Fibroblast of lung (primary cell): ENCODE results near the gene TGFBR3. TPM values are rescaled to one million over a fixed set of nuclear protein-coding genes. Genes with fewer than 3 reads are reported as not detected.

ENCODE experiments used
- DNase-seq, 2 donors: peaks; one replicate each; pipeline versions ENCODE4 v3.0.0 to v3.0.0-alpha.2; 2010; ENCODE audit warnings: low read depth in 2 of 2
- H2AFZ ChIP-seq: 2 replicates; pipeline ENCODE4 v1.5.1; 2012; ENCODE audit warnings: low read length, control low read depth, inconsistent platforms
- H3K27ac ChIP-seq: 2 replicates; pipeline ENCODE4 v1.5.1; 2011; ENCODE audit warnings: low read length, control low read depth; ENCODE audit not compliant: insufficient read depth
- H3K27me3 ChIP-seq: 2 replicates; pipeline ENCODE4 v1.5.1; 2011; ENCODE audit warnings: mild to moderate bottlenecking, low read length; ENCODE audit not compliant: control insufficient read depth, insufficient read depth
- H3K36me3 ChIP-seq: 2 replicates; pipeline ENCODE4 v1.5.1; 2011; ENCODE audit warnings: low read length; ENCODE audit not compliant: control insufficient read depth, insufficient read depth
- H3K4me1 ChIP-seq: 2 replicates; pipeline ENCODE4 v1.5.1; 2011; ENCODE audit warnings: low read length; ENCODE audit not compliant: control insufficient read depth, insufficient read depth; ENCODE audit errors: extremely low read depth
- H3K4me2 ChIP-seq: 2 replicates; pipeline ENCODE4 v1.5.1; 2011; ENCODE audit warnings: low read length, control low read depth; ENCODE audit not compliant: insufficient read depth; ENCODE audit errors: extremely low read depth
- H3K4me3 ChIP-seq, 4 experiments: fragments of 200-600 bp in 1 of 4; sonication (generic) in 1 of 4; replicated peaks in 1 of 4; 2 replicates each; pipeline ENCODE4 v1.5.1; 2011 to 2016; ENCODE audit warnings: low read length in 4 of 4, low read depth in 3 of 4, mild to moderate bottlenecking in 3 of 4, control low read depth in 2 of 4, inconsistent platforms in 1 of 4, mixed read lengths in 1 of 4; ENCODE audit not compliant: insufficient read depth in 1 of 4; ENCODE audit errors: control extremely low read depth in 1 of 4
- H3K79me2 ChIP-seq: 2 replicates; pipeline ENCODE4 v1.5.1; 2012; ENCODE audit warnings: mild to moderate bottlenecking, low read length, inconsistent platforms; ENCODE audit not compliant: control insufficient read depth, insufficient read depth
- H3K9ac ChIP-seq: 2 replicates; pipeline ENCODE4 v1.5.1; 2011; ENCODE audit warnings: mild to moderate bottlenecking, low read length, control low read depth; ENCODE audit not compliant: insufficient read depth
- H3K9me3 ChIP-seq: 2 replicates; pipeline ENCODE4 v1.5.1; 2012; ENCODE audit warnings: low read depth, low read length; ENCODE audit not compliant: control insufficient read depth, insufficient read depth
- H4K20me1 ChIP-seq: 2 replicates; pipeline ENCODE4 v1.5.1; 2011; ENCODE audit warnings: low read length; ENCODE audit not compliant: control insufficient read depth, insufficient read depth; ENCODE audit errors: extremely low read depth
- CTCF ChIP-seq, 2 donors: IDR thresholded peaks in 1 of 2; conservative IDR thresholded peaks in 1 of 2; 1 replicate in 1 of 2; 2 replicates in 1 of 2; pipeline ENCODE4 v1.5.1; 2011 to 2012; ENCODE audit warnings: low read length in 2 of 2, control low read depth in 1 of 2, inconsistent platforms in 1 of 2, low read depth in 1 of 2, mild to moderate bottlenecking in 1 of 2
- EZH2 ChIP-seq: IDR thresholded peaks from 2 replicates; pipeline ENCODE4 v1.5.1; 2012; ENCODE audit warnings: low read length, control low read depth, mild to moderate bottlenecking; ENCODE audit errors: missing control alignments
- polyA plus RNA-seq, 2 donors: library from polyadenylated mRNA; depleted of rRNA in 1 of 2; stranded (reverse) in 1 of 2; unstranded in 1 of 2; fragments of >200 nt; gene quantifications; 2 replicates each; pipeline ENCODE4 v1.2.1, GENCODE V29; 2011 to 2012; ENCODE audit warnings: missing spikeins in 1 of 2
- total RNA-seq: library from RNA; depleted of rRNA; stranded (reverse); fragments of >200 nt; gene quantifications from 2 replicates; pipeline ENCODE4 v1.2.1, GENCODE V29; 2014

The TGFBR3 gene
- total and polyA plus RNA-seq, 2 donors (not counting 1 experiment from before 2014, with no cell fraction given), result 68.3 to 98.1 TPM

GRCh38 chr1:91765880-91766443 is 120.0 kb downstream of the TGFBR3 start:
- Histone ChIP-seq H3K4me2 (no peak overlapping the region), H3K9ac (no peak overlapping the region), H3K36me3 (peaks cover 2% of the 10 kb centered on the region), H3K27ac (no peak overlapping the region), H3K4me1 (peaks cover 7% of the 10 kb centered on the region), H4K20me1 (no peaks in the 10 kb centered on the region), H3K79me2 (no peaks in the 10 kb centered on the region), H3K4me3 (no peak overlapping the region), H3K9me3 (no peaks in the 10 kb centered on the region), H3K27me3 (no peaks in the 10 kb centered on the region), H2AFZ (no peak overlapping the region)
- no peak for DNase-seq
- TF ChIP-seq EZH2, result no peak
- no peak for TF ChIP-seq CTCF (conservative IDR thresholded peaks at IDR 0.05 in 1 of 2, IDR thresholded peaks at IDR 0.05 in 1 of 2; ENCODE audit: low read depth in 1 of 2, low read length in 2 of 2)

GRCh38 chr1:91765293-91765692 is 120.7 kb downstream of the TGFBR3 start:
- H3K4me2 ChIP-seq, result no peak overlapping the region
- TF ChIP-seq CTCF (conservative IDR thresholded peaks at IDR 0.05 in 1 of 2, IDR thresholded peaks at IDR 0.05 in 1 of 2; ENCODE audit: low read depth in 1 of 2, low read length in 2 of 2) (no peak), EZH2 (no peak)
- no peak overlapping the region for H3K4me3 ChIP-seq
- H3K36me3 ChIP-seq, result peaks cover 2% of the 10 kb centered on the region
- no peak for DNase-seq
- no peaks in the 10 kb centered on the region for H3K27me3 ChIP-seq
- no peaks in the 10 kb centered on the region for H3K9me3 ChIP-seq
- no peak overlapping the region for H3K9ac ChIP-seq
- no peaks in the 10 kb centered on the region for H4K20me1 ChIP-seq
- H3K4me1 ChIP-seq, result peaks cover 7% of the 10 kb centered on the region
- H2AFZ ChIP-seq, result no peak overlapping the region
- no peak overlapping the region for H3K27ac ChIP-seq
- no peaks in the 10 kb centered on the region for H3K79me2 ChIP-seq

- no peak overlapping the region for H3K4me3 ChIP-seq
- H3K4me1 ChIP-seq, result peaks cover 3% of the 10 kb centered on the region
- no peaks in the 10 kb centered on the region for H3K9me3 ChIP-seq
- no peaks in the 10 kb centered on the region for H4K20me1 ChIP-seq
- no peaks in the 10 kb centered on the region for H3K27me3 ChIP-seq
- no peak overlapping the region for H3K9ac ChIP-seq
- no peak for DNase-seq
- H3K79me2 ChIP-seq, result no peaks in the 10 kb centered on the region
- H3K27ac ChIP-seq, result no peak overlapping the region
- H3K36me3 ChIP-seq, result peaks cover 2% of the 10 kb centered on the region
- H3K4me2 ChIP-seq, result no peak overlapping the region
- H2AFZ ChIP-seq, result no peak overlapping the region
- no peak for TF ChIP-seq EZH2
- no peak for TF ChIP-seq CTCF (conservative IDR thresholded peaks at IDR 0.05 in 1 of 2, IDR thresholded peaks at IDR 0.05 in 1 of 2; ENCODE audit: low read depth in 1 of 2, low read length in 2 of 2)
Observed at GRCh38 chr1:91764471-91765115, 121.4 kb downstream of the TGFBR3 start.
